Putamen (tissue), 1 donor: ENCODE results near the gene PPAT.
"Not testable (repeated sequence)": the region's sequence is repeated elsewhere in the genome, so short reads cannot be mapped to it uniquely, and the experiment has no call there.

Experiments used
- DNase-seq: peaks from one replicate; pipeline ENCODE4 v3.0.0-alpha.2; 2016; ENCODE audit warnings: low spot score

Gene PPAT

GRCh38 chr4:56386091-56386490, 49.3 kb downstream of the PPAT start:
- no peak for DNase-seq

GRCh38 chr4:56375458-56375857, 60.0 kb downstream of the PPAT start:
- no peak for DNase-seq

- DNase-seq, result no peak
Measured at GRCh38 chr4:56374956-56375355, 60.5 kb downstream of the PPAT start.

GRCh38 chr4:56372774-56373173, 62.6 kb downstream of the PPAT start:
- no peak for DNase-seq

GRCh38 chr4:56371426-56372220, 63.8 kb downstream of the PPAT start:
- DNase-seq, result no peak

- no peak for DNase-seq
Measured at GRCh38 chr4:56370377-56370776, 65.0 kb downstream of the PPAT start.

- not testable (repeated sequence) for DNase-seq
Measured at GRCh38 chr4:56362981-56363380, 72.4 kb downstream of the PPAT start.

GRCh38 chr4:56360071-56360470, 75.3 kb downstream of the PPAT start:
- DNase-seq, result no peak

GRCh38 chr4:56356650-56357049, 78.8 kb downstream of the PPAT start:
- DNase-seq, result no peak

- DNase-seq, result peak; percentile 52
Measured at GRCh38 chr4:56348576-56348975, 86.8 kb downstream of the PPAT start.

GRCh38 chr4:56345458-56345857, 90.0 kb downstream of the PPAT start:
- no peak for DNase-seq
